T-cell (primary cell): Measurements from ENCODE around the gene C4B. TPM values are rescaled to one million over a fixed set of nuclear protein-coding genes. Genes with fewer than 3 reads are reported as not detected.
"Not testable (repeated sequence)": the region's sequence is repeated elsewhere in the genome, so short reads cannot be mapped to it uniquely, and the experiment has no call there.

Source experiments
- ATAC-seq, 4 experiments: fragments of 200-7000 bp in 3 of 4; fragments of 150-1000 bp in 1 of 4; cut with Tn5 transposase; replicated peaks in 1 of 4; 1 replicate in 3 of 4; 2 replicates in 1 of 4; pipeline ENCODE4 v1.10.0; 2021; ENCODE audit warnings: moderate library complexity in 3 of 4, mild to moderate bottlenecking in 2 of 4, moderate number of reproducible peaks in 1 of 4
- CTCF ChIA-PET, 2 donors: fragments of 300-600 bp; sonication (Branson Sonifier 250); formaldehyde crosslinking; loops; one replicate each; lab custom pipeline; 2022; ENCODE audit warnings: antibody characterized with exemption in 2 of 2; lab: Charles Lee
- POLR2A ChIA-PET, 2 donors: fragments of 300-600 bp; sonication (Branson Sonifier 250); formaldehyde crosslinking; loops; one replicate each; lab custom pipeline; 2022; ENCODE audit warnings: antibody characterized with exemption in 2 of 2; lab: Charles Lee
- DNase-seq, 35 experiments: peaks; one replicate each; pipeline versions ENCODE4 v3.0.0 to v3.0.0-alpha.2; 2013 to 2023
- H3K27ac ChIP-seq: one replicate; pipeline ENCODE4 v1.5.1; 2013; ENCODE audit warnings: low read length
- H3K27me3 ChIP-seq, 2 experiments: replicated peaks in 1 of 2; 1 replicate in 1 of 2; 2 replicates in 1 of 2; pipeline versions ENCODE4 v1.6.1 to v1.7.0; 2013; ENCODE audit warnings: low read length in 1 of 2, mixed read lengths in 1 of 2; ENCODE audit not compliant: control insufficient read depth in 2 of 2, insufficient read depth in 2 of 2; ENCODE audit errors: extremely low read depth in 1 of 2
- H3K36me3 ChIP-seq, 2 donors: 1 replicate in 1 of 2; 2 replicates in 1 of 2; pipeline versions ENCODE4 v1.6.1 to v1.7.0; 2013; ENCODE audit warnings: low read length in 1 of 2; ENCODE audit not compliant: control insufficient read depth in 2 of 2, insufficient read depth in 1 of 2; ENCODE audit errors: extremely low read depth in 1 of 2
- H3K4me1 ChIP-seq, 2 experiments: 1 replicate in 1 of 2; 2 replicates in 1 of 2; pipeline versions ENCODE4 v1.6.1 to v1.7.0; 2013; ENCODE audit warnings: low read length in 2 of 2, mixed read lengths in 1 of 2; ENCODE audit not compliant: insufficient read depth in 2 of 2, control insufficient read depth in 1 of 2; ENCODE audit errors: extremely low read depth in 1 of 2
- H3K4me3 ChIP-seq, 2 donors: 1 replicate in 1 of 2; 2 replicates in 1 of 2; pipeline versions ENCODE4 v1.5.1 to v1.7.0; 2013; ENCODE audit warnings: mild to moderate bottlenecking in 2 of 2, low read length in 1 of 2, moderate library complexity in 1 of 2; ENCODE audit not compliant: control insufficient read depth in 1 of 2; ENCODE audit errors: extremely low read depth in 1 of 2
- H3K9me3 ChIP-seq: 2 replicates; pipeline ENCODE4 v1.7.0; 2013
- H3K27ac Mint-ChIP-seq, 2 donors: one replicate each; pipeline ENCODE4 v1.8.0; 2020 to 2021; ENCODE audit warnings: mild to moderate bottlenecking in 2 of 2, mixed read lengths in 2 of 2
- H3K27me3 Mint-ChIP-seq, 2 donors: one replicate each; pipeline ENCODE4 v1.8.0; 2021 to 2022; ENCODE audit warnings: mixed read lengths in 2 of 2
- H3K36me3 Mint-ChIP-seq: one replicate; pipeline ENCODE4 v1.8.0; 2021; ENCODE audit warnings: mixed read lengths
- H3K4me1 Mint-ChIP-seq, 3 donors: one replicate each; pipeline ENCODE4 v1.8.0; 2020 to 2022; ENCODE audit warnings: mixed read lengths in 3 of 3, mild to moderate bottlenecking in 1 of 3
- H3K4me3 Mint-ChIP-seq, 3 donors: one replicate each; pipeline ENCODE4 v1.8.0; 2020 to 2022; ENCODE audit warnings: mild to moderate bottlenecking in 3 of 3, mixed read lengths in 3 of 3, moderate library complexity in 3 of 3
- H3K9me3 Mint-ChIP-seq, 3 donors: one replicate each; pipeline ENCODE4 v1.8.0; 2020 to 2022; ENCODE audit warnings: mixed read lengths in 3 of 3
- WGBS: methylation state at CpG from one replicate; pipeline ENCODE4 v1.1.5; 2013; ENCODE audit warnings: missing lambda C conversion rate; ENCODE audit not compliant: insufficient coverage; 5-methylcytosine and 5-hydroxymethylcytosine counted together
- total RNA-seq, 35 experiments: library from RNA in 6 of 35; stranded (reverse) in 6 of 35; fragments of 120-200 nt in 1 of 35; gene quantifications; one replicate each; pipeline versions ENCODE4 v1.2.1 to v1.2.4 and lab custom pipeline; 2013 to 2026

Gene C4B
- total RNA-seq, 5 donors from 2014 or later (not counting 1 experiment from before 2014, with no cell fraction given) = 5.5 to 8.4 (median 7.5) TPM

GRCh38 chr6:32012941-32013617 lies 1.5 kb upstream of the C4B start:
- H3K9me3 ChIP-seq, H3K4me3 ChIP-seq, H3K27me3 ChIP-seq, CTCF ChIA-PET, H3K4me3 Mint-ChIP-seq, H3K4me1 ChIP-seq, H3K4me1 Mint-ChIP-seq, H3K36me3 ChIP-seq, H3K9me3 Mint-ChIP-seq, H3K27me3 Mint-ChIP-seq, H3K27ac Mint-ChIP-seq, POLR2A ChIA-PET, H3K36me3 Mint-ChIP-seq, DNase-seq, ATAC-seq, H3K27ac ChIP-seq: not testable (repeated sequence)
- no CpG with 5 or more reads among the region's 17 CpGs for WGBS

DNA sequence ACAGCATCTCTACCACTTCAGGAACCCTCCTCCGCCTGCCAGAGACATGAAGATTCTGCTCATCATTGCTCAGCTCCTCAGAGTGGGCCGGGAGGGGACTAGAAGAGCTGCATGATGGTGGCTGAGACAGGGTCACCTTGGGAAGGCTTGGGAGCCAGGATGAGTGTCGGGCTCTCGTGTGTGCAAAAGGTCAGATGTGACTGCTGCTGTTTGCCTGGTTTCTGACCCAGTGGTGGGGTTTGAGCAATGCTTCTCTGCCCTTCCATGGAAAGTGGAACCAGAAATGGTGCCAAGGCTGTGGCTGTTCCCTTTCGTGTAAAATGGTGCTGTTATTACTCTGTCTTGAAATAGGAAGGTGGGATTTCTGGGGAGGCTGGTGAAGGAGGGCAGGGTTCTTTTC lies 857 bp upstream of the C4B start:
- H3K4me1 ChIP-seq, H3K36me3 ChIP-seq, CTCF ChIA-PET, H3K27ac ChIP-seq, H3K36me3 Mint-ChIP-seq, H3K4me1 Mint-ChIP-seq, H3K27me3 Mint-ChIP-seq, H3K27ac Mint-ChIP-seq, POLR2A ChIA-PET, H3K9me3 Mint-ChIP-seq, H3K27me3 ChIP-seq, H3K4me3 ChIP-seq, H3K4me3 Mint-ChIP-seq, H3K9me3 ChIP-seq, DNase-seq, ATAC-seq: not testable (repeated sequence)
- WGBS = no CpG with 5 or more reads among the region's 5 CpGs

DNA sequence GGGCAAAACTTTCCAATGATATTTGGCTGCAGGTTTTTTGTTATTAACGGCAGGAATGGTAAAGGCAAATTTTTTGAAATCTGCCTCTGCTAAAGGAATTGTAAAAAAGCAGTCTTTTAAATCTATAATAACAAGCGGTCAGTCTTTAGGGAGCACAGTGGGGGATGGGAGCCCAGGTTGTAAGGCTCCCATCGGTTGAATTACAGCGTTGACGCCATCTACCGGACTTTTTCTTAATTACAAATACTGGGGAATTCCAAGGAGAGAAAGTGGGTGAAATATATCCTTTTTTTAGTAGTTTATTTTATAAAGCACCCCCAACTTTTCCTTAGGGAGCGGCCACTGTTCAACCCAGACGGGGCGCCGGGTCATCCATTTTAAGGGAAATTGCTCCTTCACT lies 7.5 kb downstream of the C4B start:
- DNase-seq, H3K36me3 Mint-ChIP-seq, ATAC-seq, H3K27me3 Mint-ChIP-seq, H3K4me3 ChIP-seq, H3K4me1 Mint-ChIP-seq, H3K9me3 Mint-ChIP-seq, H3K4me3 Mint-ChIP-seq, H3K27ac Mint-ChIP-seq, CTCF ChIA-PET, H3K9me3 ChIP-seq, H3K27ac ChIP-seq, H3K36me3 ChIP-seq, H3K27me3 ChIP-seq, H3K4me1 ChIP-seq, POLR2A ChIA-PET: not testable (repeated sequence)
- WGBS = no CpG with 5 or more reads among the region's 10 CpGs

DNA sequence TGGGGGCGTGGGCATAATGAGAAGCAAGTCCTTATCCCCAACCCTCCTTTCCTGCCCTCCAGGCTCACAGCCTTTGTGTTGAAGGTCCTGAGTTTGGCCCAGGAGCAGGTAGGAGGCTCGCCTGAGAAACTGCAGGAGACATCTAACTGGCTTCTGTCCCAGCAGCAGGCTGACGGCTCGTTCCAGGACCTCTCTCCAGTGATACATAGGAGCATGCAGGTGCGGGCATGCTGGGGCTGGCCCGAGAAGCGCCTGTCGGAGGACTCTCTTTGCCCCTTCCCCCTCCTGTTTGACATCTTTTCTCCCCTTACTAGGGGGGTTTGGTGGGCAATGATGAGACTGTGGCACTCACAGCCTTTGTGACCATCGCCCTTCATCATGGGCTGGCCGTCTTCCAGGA lies 14.0 kb downstream of the C4B start:
- H3K4me1 Mint-ChIP-seq, H3K4me1 ChIP-seq, H3K4me3 ChIP-seq, H3K9me3 Mint-ChIP-seq, H3K27ac Mint-ChIP-seq, CTCF ChIA-PET, H3K27me3 Mint-ChIP-seq, H3K4me3 Mint-ChIP-seq, ATAC-seq, DNase-seq, POLR2A ChIA-PET, H3K36me3 Mint-ChIP-seq, H3K36me3 ChIP-seq, H3K9me3 ChIP-seq, H3K27ac ChIP-seq, H3K27me3 ChIP-seq: not testable (repeated sequence)
- no CpG with 5 or more reads among the region's 10 CpGs for WGBS

DNA sequence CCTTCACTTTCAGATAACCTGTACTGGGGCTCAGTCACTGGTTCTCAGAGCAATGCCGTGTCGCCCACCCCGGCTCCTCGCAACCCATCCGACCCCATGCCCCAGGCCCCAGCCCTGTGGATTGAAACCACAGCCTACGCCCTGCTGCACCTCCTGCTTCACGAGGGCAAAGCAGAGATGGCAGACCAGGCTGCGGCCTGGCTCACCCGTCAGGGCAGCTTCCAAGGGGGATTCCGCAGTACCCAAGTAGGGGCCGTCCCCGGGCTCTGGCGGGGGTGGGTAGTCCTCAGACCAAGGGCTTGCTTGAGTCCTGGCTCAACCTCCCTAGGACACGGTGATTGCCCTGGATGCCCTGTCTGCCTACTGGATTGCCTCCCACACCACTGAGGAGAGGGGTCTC lies 15.0 kb downstream of the C4B start:
- H3K9me3 ChIP-seq, DNase-seq, CTCF ChIA-PET, H3K27ac ChIP-seq, H3K27me3 Mint-ChIP-seq, H3K9me3 Mint-ChIP-seq, H3K4me3 ChIP-seq, H3K4me1 ChIP-seq, H3K36me3 ChIP-seq, ATAC-seq, H3K4me1 Mint-ChIP-seq, POLR2A ChIA-PET, H3K36me3 Mint-ChIP-seq, H3K4me3 Mint-ChIP-seq, H3K27me3 ChIP-seq, H3K27ac Mint-ChIP-seq: not testable (repeated sequence)
- WGBS = no CpG with 5 or more reads among the region's 14 CpGs

GRCh38 chr6:32035283-32036013 lies 20.9 kb downstream of the C4B start:
- ATAC-seq, H3K27ac Mint-ChIP-seq, H3K27me3 Mint-ChIP-seq, H3K4me3 Mint-ChIP-seq, H3K4me3 ChIP-seq, DNase-seq, H3K27me3 ChIP-seq, H3K9me3 Mint-ChIP-seq, H3K27ac ChIP-seq, H3K36me3 Mint-ChIP-seq, H3K4me1 ChIP-seq, H3K36me3 ChIP-seq, POLR2A ChIA-PET, CTCF ChIA-PET, H3K9me3 ChIP-seq: not testable (repeated sequence)
- no CpG with 5 or more reads among the region's 16 CpGs for WGBS
- peaks cover 8 to 11% (median 10%) of the 10 kb centered on the region in 3 donors for H3K4me1 Mint-ChIP-seq
